Neural progenitor cell (in vitro differentiated cells): ENCODE data around the gene EPB41L4B.

ENCODE experiments used
- EZH2phosphoT487 ChIP-seq: fragments of 200-600 bp; sonication (generic); IDR thresholded peaks from 2 replicates; pipeline ENCODE4 v1.6.1; 2017; ENCODE audit warnings: antibody characterized with exemption
- TF ChIP-seq, protein P1 (sequence below): fragments of 200-600 bp; sonication (generic); IDR thresholded peaks from 2 replicates; pipeline ENCODE4 v1.5.1; 2017; ENCODE audit warnings: antibody characterized with exemption, mild to moderate bottlenecking

DNA sequence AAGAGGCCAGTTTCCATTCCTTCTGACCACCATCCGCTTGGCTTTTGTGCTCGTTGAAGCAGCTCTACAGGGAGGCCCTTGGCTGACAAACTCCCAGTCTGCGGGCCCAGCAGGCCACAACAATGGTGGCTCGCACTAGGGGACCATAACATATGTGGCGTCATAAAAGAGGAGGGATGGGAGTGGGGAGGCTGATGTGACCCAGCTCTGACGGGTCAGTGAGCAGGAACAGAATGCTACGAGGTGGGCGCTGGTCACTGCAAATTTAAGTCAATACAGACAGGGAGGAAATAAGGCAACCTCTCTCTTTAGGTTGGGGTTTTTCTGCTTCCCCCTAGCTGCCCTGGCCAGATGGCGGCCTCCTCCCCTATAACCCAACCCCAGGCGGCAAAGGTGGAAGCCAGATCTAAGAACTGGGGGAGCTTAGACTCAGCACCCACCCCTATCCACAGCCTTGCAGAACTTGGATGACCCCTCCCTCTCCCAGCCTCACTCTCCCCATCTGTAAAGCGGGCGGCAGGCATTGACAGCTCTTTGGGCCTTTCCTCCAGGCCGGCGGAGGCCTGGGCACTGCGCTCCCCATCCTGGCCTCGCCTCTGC, 154.6 kb downstream of the EPB41L4B start:
- TF ChIP-seq, protein P1, sequence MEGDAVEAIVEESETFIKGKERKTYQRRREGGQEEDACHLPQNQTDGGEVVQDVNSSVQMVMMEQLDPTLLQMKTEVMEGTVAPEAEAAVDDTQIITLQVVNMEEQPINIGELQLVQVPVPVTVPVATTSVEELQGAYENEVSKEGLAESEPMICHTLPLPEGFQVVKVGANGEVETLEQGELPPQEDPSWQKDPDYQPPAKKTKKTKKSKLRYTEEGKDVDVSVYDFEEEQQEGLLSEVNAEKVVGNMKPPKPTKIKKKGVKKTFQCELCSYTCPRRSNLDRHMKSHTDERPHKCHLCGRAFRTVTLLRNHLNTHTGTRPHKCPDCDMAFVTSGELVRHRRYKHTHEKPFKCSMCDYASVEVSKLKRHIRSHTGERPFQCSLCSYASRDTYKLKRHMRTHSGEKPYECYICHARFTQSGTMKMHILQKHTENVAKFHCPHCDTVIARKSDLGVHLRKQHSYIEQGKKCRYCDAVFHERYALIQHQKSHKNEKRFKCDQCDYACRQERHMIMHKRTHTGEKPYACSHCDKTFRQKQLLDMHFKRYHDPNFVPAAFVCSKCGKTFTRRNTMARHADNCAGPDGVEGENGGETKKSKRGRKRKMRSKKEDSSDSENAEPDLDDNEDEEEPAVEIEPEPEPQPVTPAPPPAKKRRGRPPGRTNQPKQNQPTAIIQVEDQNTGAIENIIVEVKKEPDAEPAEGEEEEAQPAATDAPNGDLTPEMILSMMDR: no peak
- TF ChIP-seq EZH2phosphoT487: peak; percentile 44
